Putamen (tissue), 1 donor: ENCODE measurements around the gene EPB41L5.
A peak's percentile ranks its signal among the peaks of the same experiment; 100 is the strongest.
"Not testable (repeated sequence)": the region's sequence is repeated elsewhere in the genome, so short reads cannot be mapped to it uniquely, and the experiment has no call there.

Source experiments
- DNase-seq: peaks from one replicate; pipeline ENCODE4 v3.0.0-alpha.2; 2016; ENCODE audit warnings: low spot score

Gene EPB41L5

DNA sequence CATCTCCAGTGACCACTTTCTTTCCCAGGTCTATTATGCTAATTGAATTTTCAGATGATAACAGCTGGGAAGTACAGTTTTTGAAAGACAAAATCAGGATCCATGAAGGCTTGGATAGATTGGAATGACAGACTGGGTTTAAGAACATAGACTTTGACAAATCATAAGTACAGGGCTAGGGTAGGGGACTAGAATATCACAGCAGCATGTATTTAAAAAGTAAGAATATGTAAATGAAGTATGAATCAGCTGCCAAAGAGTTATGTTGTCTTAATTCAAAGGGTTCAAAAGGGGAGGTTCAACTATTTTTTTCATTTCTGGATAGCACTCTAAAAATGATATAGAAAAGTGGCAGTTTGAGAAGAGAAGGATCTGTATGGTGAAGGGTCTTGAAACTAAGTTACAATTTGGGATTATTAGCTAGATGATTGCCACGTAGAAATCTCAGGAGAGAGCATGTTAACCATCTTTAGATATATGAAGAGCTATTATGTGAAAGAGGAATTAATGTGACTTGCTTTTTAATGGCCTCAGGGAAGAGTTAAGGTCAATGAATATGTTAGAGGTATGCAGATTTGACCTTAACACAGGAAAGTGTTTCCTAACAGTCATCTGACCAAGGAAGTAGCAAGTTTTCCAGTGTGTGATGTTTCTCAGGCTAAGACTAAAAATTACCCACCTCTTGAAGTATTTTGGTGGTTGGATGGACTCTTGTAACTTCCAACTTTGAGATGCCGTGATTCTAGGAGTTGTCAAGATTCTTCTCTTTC is 128.6 kb downstream of the EPB41L5 start:
- no peak for DNase-seq

- no peak for DNase-seq
These were observed 129.8 kb downstream of the EPB41L5 start for GRCh38 chr2:120142528-120143219.

GRCh38 chr2:120148229-120148628 is 135.4 kb downstream of the EPB41L5 start:
- no peak for DNase-seq

DNA sequence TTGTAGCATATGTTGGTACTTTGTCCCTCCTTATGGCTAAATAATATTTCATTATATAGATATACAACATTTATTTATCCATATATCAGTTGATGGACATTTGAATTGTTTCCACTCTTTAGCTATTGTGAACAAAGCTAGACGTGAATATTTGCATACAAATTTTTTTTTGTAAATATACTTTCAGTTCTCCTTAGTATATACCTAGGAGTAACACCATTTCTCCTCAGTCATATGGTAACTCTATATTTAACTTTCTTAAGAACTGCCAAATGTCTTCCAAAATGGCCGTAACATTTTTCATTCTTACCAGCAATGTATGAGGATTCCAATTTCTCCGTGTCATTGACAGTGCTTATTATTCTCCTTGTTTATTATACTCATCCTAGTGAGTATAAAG is 135.8 kb downstream of the EPB41L5 start:
- DNase-seq: no peak

- no peak for DNase-seq
These were observed 136.5 kb downstream of the EPB41L5 start for GRCh38 chr2:120149406-120149805.

GRCh38 chr2:120150040-120150482 is 137.2 kb downstream of the EPB41L5 start:
- DNase-seq: no peak

- no peak for DNase-seq
These were observed 142.4 kb downstream of the EPB41L5 start for GRCh38 chr2:120155308-120155707.

- not testable (repeated sequence) for DNase-seq
These were observed 145.8 kb downstream of the EPB41L5 start for GRCh38 chr2:120158658-120159057.

DNA sequence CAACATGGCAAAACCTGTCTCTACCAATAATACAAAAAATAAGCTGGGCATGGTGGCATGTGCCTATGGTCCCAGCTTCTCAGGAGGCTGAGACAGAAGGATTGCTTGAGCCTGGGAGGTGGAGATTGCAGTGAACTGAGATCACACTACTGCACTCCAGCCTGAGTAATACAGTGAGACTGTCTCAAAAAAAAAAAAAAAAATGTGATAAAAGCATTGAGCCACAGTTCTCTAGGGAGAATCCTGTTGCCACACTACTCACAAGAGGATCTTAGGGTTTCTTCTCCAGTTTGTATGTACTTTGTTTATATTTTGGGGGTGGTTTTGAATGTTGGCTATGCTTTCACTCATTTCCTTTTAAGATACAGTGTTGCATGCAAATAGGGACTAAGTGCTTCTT is 148.3 kb downstream of the EPB41L5 start:
- DNase-seq: no peak

- DNase-seq: no peak
These were observed 149.8 kb downstream of the EPB41L5 start for GRCh38 chr2:120162716-120163115.

- DNase-seq: no peak
These were observed 154.4 kb downstream of the EPB41L5 start for GRCh38 chr2:120167272-120167671.

DNA sequence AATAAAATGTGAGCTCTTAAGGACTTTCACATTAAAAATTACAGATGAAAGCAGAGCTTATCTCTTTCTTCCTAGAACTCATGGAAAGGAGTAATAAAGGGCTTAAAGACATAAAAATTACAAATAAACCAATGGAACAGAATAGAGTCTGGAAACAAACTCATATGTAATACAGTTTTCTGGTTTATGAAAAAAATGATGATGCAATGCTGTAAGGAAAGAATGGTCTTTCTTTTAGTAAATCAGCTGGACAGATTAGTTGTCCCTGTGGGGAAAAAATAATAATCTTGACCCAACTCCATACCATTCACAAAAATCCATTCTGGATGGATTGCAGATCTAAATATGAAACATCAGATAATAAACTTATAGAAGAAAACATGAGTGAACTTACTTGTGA is 156.1 kb downstream of the EPB41L5 start:
- DNase-seq: no peak

- DNase-seq: peak; percentile 47
These were observed 162.2 kb downstream of the EPB41L5 start for GRCh38 chr2:120174963-120175581.

DNA sequence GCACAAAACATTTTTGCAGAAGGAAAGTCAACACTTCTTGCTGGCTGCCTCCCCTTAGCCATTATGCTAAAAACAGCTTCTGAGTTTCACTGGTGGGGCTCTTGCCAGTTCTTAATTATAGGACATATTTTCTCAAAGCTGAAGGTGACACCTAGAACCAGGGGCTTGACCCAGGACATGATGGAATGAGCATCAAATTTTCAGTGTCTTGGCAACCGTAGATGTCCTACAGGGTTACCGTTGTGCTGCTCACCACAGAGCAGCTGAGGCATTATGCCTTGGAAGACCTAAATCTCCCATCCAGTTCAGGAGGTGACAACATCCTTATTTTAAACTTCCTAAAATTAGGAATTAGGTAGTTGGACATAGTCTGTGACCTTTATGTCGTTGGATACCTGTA is 163.6 kb downstream of the EPB41L5 start:
- no peak for DNase-seq

DNA sequence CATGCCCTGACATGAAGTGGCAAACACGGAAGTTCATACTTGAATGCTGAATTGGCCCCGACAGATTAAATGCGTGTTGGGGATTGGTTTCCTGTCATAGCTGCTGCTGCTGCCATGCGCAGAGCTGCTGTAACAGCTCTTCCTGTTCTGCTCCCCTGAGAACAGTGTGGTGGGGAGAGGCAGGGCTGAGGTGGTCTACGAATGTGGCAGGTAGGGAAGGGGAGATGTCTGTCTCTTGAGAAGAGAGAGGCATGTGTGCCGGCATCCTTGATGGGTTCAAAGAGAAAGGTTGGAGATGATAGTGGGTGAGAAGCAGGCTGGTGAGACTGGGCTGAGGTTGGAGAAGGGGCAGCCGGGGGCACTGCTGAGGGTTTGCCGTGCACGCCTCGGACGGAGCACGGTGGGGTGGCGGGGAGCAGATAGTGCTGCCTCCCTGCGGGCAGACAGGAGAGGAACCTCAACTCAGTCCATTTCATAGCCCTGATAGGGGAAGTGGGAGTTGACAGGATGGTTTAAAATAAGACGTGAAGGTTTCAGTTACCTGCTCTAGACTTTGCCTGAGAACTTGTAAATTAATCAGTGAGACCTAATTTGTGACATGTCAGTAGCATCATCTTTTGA is 164.2 kb downstream of the EPB41L5 start:
- no peak for DNase-seq

DNA sequence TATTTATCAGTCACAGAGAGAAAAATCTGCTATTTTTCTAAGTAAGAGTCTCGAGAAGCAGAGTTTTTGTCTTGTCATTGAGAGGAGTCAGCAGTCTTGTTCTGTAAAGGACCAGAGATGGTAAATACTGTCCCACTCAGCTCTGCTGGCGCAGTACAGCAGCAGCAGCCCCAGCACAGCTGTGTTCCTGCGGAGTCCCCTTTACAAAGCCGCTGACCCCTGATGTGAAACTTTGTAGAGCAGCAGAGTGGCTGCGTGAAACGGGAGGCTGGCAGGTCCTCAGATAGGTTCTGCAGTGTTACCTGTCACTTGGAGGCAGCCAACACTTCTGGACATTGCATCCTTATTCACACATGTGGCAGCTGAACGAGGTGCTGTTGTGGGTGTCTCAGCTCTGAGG is 165.1 kb downstream of the EPB41L5 start:
- DNase-seq: no peak

GRCh38 chr2:120179396-120179795 is 166.5 kb downstream of the EPB41L5 start:
- no peak for DNase-seq

DNA sequence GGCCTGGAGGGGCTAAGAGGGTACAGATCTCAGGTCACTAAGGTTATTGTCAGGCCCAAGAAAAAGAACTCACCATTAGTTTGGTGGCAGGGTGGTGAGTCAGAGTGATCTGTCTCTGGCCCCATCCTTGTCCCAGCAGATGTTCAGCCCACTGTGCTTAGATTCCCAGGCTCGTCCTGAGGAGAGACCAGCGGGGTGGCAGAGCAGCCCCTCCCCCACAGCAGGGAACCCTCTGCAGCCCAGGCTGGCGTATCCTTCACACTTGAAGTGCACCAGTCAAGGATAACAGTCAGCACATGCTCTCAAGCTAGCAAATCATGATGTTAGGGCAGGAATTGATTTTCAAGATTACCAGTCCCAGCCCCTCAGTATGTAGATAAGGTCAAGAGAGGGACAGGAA is 167.2 kb downstream of the EPB41L5 start:
- no peak for DNase-seq

DNA sequence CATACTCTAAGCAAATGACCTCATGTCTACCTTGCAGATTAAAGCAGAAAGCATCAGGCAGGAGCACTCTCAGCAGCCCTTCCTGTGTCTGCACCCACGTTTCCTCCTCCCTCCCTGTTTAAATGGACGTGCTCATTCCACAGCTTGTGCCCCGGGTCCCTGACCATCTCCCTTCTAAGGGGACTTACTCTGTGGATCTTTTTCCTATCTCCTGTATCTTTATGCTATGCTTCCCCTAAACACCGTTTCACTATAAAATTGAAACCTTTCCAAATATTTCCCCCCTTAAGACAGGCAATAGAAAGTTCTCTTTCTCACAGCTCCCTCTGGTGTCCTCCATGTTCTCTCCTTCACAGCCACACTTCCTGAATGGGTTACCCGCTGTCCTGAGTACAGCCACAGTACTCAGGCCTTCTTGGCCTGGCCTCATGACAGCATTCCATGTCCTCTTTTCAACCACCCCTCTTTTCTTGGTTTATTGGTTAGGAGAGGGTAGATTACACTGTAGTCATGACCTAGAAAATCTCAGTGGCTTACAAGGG is 169.2 kb downstream of the EPB41L5 start:
- no peak for DNase-seq

- DNase-seq: no peak
These were observed 176.3 kb downstream of the EPB41L5 start for GRCh38 chr2:120189189-120189588.

DNA sequence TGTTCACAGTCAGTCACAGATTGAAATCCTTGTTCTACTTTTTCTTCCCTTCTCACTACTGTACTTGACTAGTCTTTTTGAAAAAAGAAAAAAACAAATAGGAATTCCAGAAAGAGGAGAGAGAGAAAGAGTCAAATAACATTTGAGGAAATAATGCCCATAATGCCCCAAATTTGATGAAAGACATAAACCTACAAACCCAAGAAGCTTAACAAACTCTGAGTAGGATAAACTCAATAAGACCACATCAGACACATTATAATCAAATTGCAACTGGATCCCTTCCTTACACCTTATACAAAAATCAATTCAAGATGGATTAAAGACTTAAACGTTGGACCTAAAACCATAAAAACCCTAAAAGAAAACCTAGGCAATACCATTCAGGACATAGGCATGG is 179.4 kb downstream of the EPB41L5 start:
- DNase-seq: no peak

DNA sequence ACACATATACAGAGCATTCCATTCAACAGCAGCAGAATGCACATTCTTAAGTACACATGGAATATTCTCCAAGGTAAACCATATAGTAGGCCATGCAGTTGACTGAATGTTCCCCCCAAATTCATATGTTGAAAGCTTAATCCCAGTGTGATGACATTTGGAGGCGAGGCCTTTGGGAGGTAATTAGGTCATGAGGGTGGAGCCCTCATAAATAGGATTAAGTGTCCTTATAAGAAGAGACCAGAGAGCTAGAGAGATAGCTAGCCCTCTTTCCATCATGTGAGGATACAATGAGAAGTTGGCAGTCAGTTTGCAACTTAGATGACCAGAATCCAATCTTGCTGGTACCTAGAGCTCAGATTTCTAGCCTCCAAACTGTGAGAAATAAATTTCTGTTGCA is 182.7 kb downstream of the EPB41L5 start:
- DNase-seq: no peak
